CD4-positive, alpha-beta T cell (primary cell): ENCODE data around the gene CD24. TPM values are rescaled to one million over a fixed set of nuclear protein-coding genes. Genes with fewer than 3 reads are reported as not detected.
"Not testable (repeated sequence)": the region's sequence is repeated elsewhere in the genome, so short reads cannot be mapped to it uniquely, and the experiment has no call there.

ENCODE experiments used
- ATAC-seq: fragments of 200-7000 bp; cut with Tn5 transposase; one replicate; pipeline ENCODE4 v1.10.0; 2022; ENCODE audit warnings: mild to moderate bottlenecking; ENCODE audit not compliant: poor library complexity
- CTCF ChIA-PET: fragments of 350-600 bp; sonication (Branson Sonifier 250); formaldehyde crosslinking; loops from one replicate; lab custom pipeline; 2021; ENCODE audit warnings: antibody characterized with exemption, inconsistent platforms; lab: Charles Lee
- POLR2A ChIA-PET: fragments of 350-600 bp; sonication (Branson Sonifier 250); formaldehyde crosslinking; loops from one replicate; lab custom pipeline; 2021; ENCODE audit warnings: antibody characterized with exemption, inconsistent platforms; lab: Charles Lee
- DNase-seq, 14 experiments: peaks; one replicate each; pipeline ENCODE4 v3.0.0-alpha.2; 2013 to 2020; ENCODE audit warnings: mixed read lengths in 2 of 14
- H3K27ac ChIP-seq, 2 donors: one replicate each; pipeline versions ENCODE4 v1.5.1 to v1.7.0; 2013; ENCODE audit warnings: low read length in 2 of 2, low read depth in 1 of 2, mild to moderate bottlenecking in 1 of 2
- H3K27me3 ChIP-seq, 2 experiments: 1 replicate in 1 of 2; 2 replicates in 1 of 2; pipeline versions ENCODE4 v1.6.1 to v1.7.0; 2013; ENCODE audit warnings: low read length in 2 of 2, control low read depth in 1 of 2, mild to moderate bottlenecking in 1 of 2, moderate library complexity in 1 of 2; ENCODE audit not compliant: insufficient read depth in 2 of 2, control insufficient read depth in 1 of 2
- H3K36me3 ChIP-seq: one replicate; pipeline ENCODE4 v1.6.1; 2013; ENCODE audit warnings: low read length, control low read depth; ENCODE audit not compliant: insufficient read depth
- H3K4me1 ChIP-seq: one replicate; pipeline ENCODE4 v1.6.1; 2013; ENCODE audit warnings: low read length, control low read depth; ENCODE audit not compliant: insufficient read depth
- H3K4me3 ChIP-seq: one replicate; pipeline ENCODE4 v1.5.1; 2013; ENCODE audit warnings: mild to moderate bottlenecking, low read length, moderate library complexity
- H3K9me3 ChIP-seq, 2 experiments: 1 replicate in 1 of 2; 2 replicates in 1 of 2; pipeline versions ENCODE4 v1.6.1 to v1.7.0; 2013; ENCODE audit warnings: low read length in 2 of 2, mild to moderate bottlenecking in 2 of 2, control low read depth in 1 of 2, moderate library complexity in 1 of 2; ENCODE audit not compliant: control insufficient read depth in 1 of 2, insufficient read depth in 1 of 2
- H3K27ac Mint-ChIP-seq: one replicate; pipeline ENCODE4 v1.8.0; 2020; ENCODE audit warnings: mixed read lengths
- H3K27me3 Mint-ChIP-seq: one replicate; pipeline ENCODE4 v1.8.0; 2021; ENCODE audit warnings: mixed read lengths
- H3K36me3 Mint-ChIP-seq: one replicate; pipeline ENCODE4 v1.8.0; 2021; ENCODE audit warnings: low read depth, mixed read lengths
- H3K4me1 Mint-ChIP-seq: one replicate; pipeline ENCODE4 v1.8.0; 2021; ENCODE audit warnings: low read depth, mixed read lengths
- H3K4me3 Mint-ChIP-seq: one replicate; pipeline ENCODE4 v1.8.0; 2020; ENCODE audit warnings: mild to moderate bottlenecking, mixed read lengths
- H3K9me3 Mint-ChIP-seq: one replicate; pipeline ENCODE4 v1.8.0; 2020; ENCODE audit warnings: mixed read lengths
- intact Hi-C, 2 experiments: fragments of 100-400 bp; cut with DNase I in 1 of 2; cut with micrococcal nuclease in 1 of 2; formaldehyde crosslinking; loops; one replicate each; pipeline versions ENCODE4 v1.15.1 to v1.9.0; 2023 to 2025; cut with DNase I, micrococcal nuclease
- total RNA-seq, 174 experiments: library from RNA in 2 of 174; stranded (reverse) in 2 of 174; gene quantifications; one replicate each; pipeline ENCODE4 v1.2.3 and lab custom pipeline; 2021 to 2026
- TF ChIP-seq, protein P1 (sequence below): fragments of 200-600 bp; IDR thresholded peaks from one replicate; pipeline ENCODE4 v1.8.0; 2022; ENCODE audit warnings: antibody characterized with exemption, mild to moderate bottlenecking

CD24 gene
- total RNA-seq, 2 experiments from 2014 or later = not detected

DNA sequence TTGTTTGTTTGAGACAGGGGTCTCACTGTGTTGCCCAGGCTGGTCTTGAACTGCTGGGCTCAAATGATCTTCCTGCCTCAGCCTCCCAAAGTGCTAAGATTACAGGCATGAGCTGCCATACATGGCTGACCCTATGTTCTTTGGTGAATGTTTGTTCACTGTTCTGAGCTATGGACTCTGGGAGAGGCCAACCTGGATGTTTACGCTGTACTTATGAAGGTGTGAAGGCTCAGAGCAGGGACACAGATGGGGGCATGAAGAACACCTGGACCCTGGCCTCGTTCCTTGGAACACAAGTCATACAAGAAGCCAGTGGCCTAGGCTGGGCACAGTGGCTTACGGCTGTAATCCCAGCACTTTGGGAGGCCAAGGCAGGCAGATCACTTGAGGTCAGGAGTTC lies 21.1 kb upstream of the CD24 start:
- no peak overlapping the region for H3K4me3 ChIP-seq
- Mint-ChIP-seq H3K4me1 (peaks cover 4% of the 10 kb centered on the region), H3K9me3 (no peaks in the 10 kb centered on the region), H3K36me3 (no peaks in the 10 kb centered on the region), H3K27ac (no peak overlapping the region), H3K4me3 (no peak overlapping the region), H3K27me3 (no peaks in the 10 kb centered on the region)
- no peaks in the 10 kb centered on the region for H3K36me3 ChIP-seq
- TF ChIP-seq, protein P1, sequence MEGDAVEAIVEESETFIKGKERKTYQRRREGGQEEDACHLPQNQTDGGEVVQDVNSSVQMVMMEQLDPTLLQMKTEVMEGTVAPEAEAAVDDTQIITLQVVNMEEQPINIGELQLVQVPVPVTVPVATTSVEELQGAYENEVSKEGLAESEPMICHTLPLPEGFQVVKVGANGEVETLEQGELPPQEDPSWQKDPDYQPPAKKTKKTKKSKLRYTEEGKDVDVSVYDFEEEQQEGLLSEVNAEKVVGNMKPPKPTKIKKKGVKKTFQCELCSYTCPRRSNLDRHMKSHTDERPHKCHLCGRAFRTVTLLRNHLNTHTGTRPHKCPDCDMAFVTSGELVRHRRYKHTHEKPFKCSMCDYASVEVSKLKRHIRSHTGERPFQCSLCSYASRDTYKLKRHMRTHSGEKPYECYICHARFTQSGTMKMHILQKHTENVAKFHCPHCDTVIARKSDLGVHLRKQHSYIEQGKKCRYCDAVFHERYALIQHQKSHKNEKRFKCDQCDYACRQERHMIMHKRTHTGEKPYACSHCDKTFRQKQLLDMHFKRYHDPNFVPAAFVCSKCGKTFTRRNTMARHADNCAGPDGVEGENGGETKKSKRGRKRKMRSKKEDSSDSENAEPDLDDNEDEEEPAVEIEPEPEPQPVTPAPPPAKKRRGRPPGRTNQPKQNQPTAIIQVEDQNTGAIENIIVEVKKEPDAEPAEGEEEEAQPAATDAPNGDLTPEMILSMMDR = no peak
- intact Hi-C loops = loop anchor here in 1 of 2 experiments (10.0 kb wide), 1 partner anchor 391 kb away; no protein-coding TSS in a partner anchor
- peaks cover 0 to 2% of the 10 kb centered on the region in 2 experiments for H3K27me3 ChIP-seq
- CTCF ChIA-PET = no interaction called here
- no peak overlapping the region for H3K27ac ChIP-seq
- H3K9me3 ChIP-seq = no peaks in the 10 kb centered on the region
- POLR2A ChIA-PET = no interaction called here
- ATAC-seq (no peak), DNase-seq (no peak)
- peaks cover 2% of the 10 kb centered on the region for H3K4me1 ChIP-seq

DNA sequence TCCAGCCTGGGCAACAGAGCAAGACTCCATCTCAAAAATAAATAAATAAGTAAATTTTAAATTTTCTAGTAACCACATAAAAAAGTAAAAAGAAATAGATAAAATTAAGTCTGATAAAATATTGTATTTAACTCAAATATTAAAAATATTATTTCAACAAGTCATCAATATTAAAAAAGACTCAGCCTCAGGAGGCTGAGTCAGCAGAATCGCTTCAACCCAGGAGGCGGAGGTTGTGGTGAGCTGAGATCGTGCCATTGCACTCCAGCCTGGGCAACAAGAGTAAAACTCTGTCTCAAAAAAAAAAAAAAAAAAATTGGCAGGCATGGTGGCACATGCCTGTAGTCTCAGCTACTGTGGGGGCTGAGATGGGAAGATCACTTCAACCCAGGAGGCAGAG lies 15.2 kb upstream of the CD24 start:
- H3K4me3 Mint-ChIP-seq, H3K4me1 Mint-ChIP-seq, H3K9me3 ChIP-seq, H3K36me3 Mint-ChIP-seq, H3K9me3 Mint-ChIP-seq, H3K4me3 ChIP-seq, H3K27me3 ChIP-seq, H3K27ac ChIP-seq, H3K27ac Mint-ChIP-seq, H3K4me1 ChIP-seq, H3K36me3 ChIP-seq, DNase-seq, POLR2A ChIA-PET, ATAC-seq, H3K27me3 Mint-ChIP-seq: not testable (repeated sequence)
- intact Hi-C loops = loop anchor here in 1 of 2 experiments (10.0 kb wide), 1 partner anchor 385 kb away; no protein-coding TSS in a partner anchor
- CTCF ChIA-PET = interaction anchor here (1.3 kb wide), 1 partner anchor 10 kb away, joined by 5 read pairs; no protein-coding TSS in a partner anchor

DNA sequence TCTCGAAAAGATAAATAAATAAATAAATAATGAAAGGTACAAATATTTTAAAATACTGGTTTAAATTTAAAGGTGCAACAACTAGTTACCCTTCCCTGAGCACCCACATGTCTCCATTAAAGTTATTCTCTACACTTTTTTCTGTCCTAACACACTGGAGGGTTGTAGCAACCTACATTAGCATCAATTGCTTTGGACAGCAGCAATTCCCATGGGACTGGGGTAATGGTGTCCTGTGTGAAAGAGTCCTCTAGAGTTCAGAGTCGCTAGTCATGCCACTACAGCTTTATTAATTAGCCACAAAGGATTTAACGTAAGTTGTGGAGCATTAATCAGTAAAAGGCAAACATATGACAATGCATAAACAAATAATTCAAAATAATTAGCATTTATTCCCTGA lies 14.1 kb upstream of the CD24 start:
- ChIA-PET CTCF (interaction anchor here (1.3 kb wide), 1 partner anchor 9 kb away, joined by 5 read pairs; no protein-coding TSS in a partner anchor), POLR2A (no interaction called here)
- peaks cover 4 to 5% of the 10 kb centered on the region in 2 experiments for H3K27me3 ChIP-seq
- TF ChIP-seq, protein P1 = no peak
- DNase-seq = no peak
- no peak for ATAC-seq
- no peaks in the 10 kb centered on the region for H3K4me1 ChIP-seq
- no peaks in the 10 kb centered on the region for H3K36me3 Mint-ChIP-seq
- H3K27ac ChIP-seq = no peak overlapping the region
- H3K27ac Mint-ChIP-seq = no peak overlapping the region
- intact Hi-C loops = no loop called here
- H3K27me3 Mint-ChIP-seq = peaks cover 11% of the 10 kb centered on the region
- no peaks in the 10 kb centered on the region for H3K9me3 Mint-ChIP-seq
- H3K4me3 Mint-ChIP-seq = no peak overlapping the region
- H3K4me3 ChIP-seq = no peak overlapping the region
- no peaks in the 10 kb centered on the region for H3K9me3 ChIP-seq
- no peaks in the 10 kb centered on the region for H3K4me1 Mint-ChIP-seq
- no peaks in the 10 kb centered on the region for H3K36me3 ChIP-seq

DNA sequence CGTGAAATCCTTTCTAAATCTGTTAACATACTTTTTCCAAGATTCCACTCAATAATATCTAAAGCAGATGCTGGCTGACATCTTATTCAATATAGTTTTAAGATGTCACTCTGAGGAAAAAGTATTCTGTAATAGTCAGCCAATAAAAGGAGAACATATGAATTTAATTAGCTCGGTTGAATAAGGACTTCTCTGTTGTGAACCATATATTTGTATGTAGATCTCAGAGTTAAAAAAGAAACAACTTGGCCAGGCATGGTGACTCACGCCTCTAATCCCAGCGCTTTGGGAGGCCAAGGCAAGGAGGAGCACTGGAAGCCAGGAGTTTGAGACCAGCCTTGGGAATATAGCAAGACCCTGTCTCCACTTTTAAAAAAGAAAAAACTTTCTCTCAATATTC lies 7.4 kb upstream of the CD24 start:
- Histone ChIP-seq H3K36me3 (no peaks in the 10 kb centered on the region), H3K4me3 (no peak overlapping the region), H3K9me3 (no peaks in the 10 kb centered on the region), H3K27me3 (peaks cover 5 to 14% of the 10 kb centered on the region in 2 experiments), H3K4me1 (no peaks in the 10 kb centered on the region), H3K27ac (no peak overlapping the region)
- CTCF ChIA-PET = no interaction called here
- Mint-ChIP-seq H3K36me3 (no peaks in the 10 kb centered on the region), H3K4me1 (no peaks in the 10 kb centered on the region), H3K4me3 (no peak overlapping the region), H3K27ac (no peak overlapping the region), H3K9me3 (no peaks in the 10 kb centered on the region), H3K27me3 (peaks cover 34% of the 10 kb centered on the region)
- intact Hi-C loops = no loop called here
- DNase-seq (no peak), ATAC-seq (no peak)
- POLR2A ChIA-PET = no interaction called here
- TF ChIP-seq, protein P1 = no peak
